A549 treated with dexamethasone at 1 μM for 4 hours (cell line): ENCODE results near the gene FLNB. TPM values are rescaled to one million over a fixed set of nuclear protein-coding genes. Genes with fewer than 3 reads are reported as not detected.

Source experiments
- total RNA-seq: library from RNA; stranded (reverse); fragments of 200-300 nt; extraction: Qiagen RNA extraction; gene quantifications from 5 replicates; pipeline ENCODE4 v1.2.3, GENCODE V29; 2022

The FLNB gene
- 305 to 409 TPM (median 403 TPM) in 5 replicates for total RNA-seq

GRCh38 chr3:58008141-58009025, at the start of gene FLNB:
Gene FLNB (plus strand): TSS chr3:58008422. CDS start chr3:58008565, 143 bp downstream.

DNA sequence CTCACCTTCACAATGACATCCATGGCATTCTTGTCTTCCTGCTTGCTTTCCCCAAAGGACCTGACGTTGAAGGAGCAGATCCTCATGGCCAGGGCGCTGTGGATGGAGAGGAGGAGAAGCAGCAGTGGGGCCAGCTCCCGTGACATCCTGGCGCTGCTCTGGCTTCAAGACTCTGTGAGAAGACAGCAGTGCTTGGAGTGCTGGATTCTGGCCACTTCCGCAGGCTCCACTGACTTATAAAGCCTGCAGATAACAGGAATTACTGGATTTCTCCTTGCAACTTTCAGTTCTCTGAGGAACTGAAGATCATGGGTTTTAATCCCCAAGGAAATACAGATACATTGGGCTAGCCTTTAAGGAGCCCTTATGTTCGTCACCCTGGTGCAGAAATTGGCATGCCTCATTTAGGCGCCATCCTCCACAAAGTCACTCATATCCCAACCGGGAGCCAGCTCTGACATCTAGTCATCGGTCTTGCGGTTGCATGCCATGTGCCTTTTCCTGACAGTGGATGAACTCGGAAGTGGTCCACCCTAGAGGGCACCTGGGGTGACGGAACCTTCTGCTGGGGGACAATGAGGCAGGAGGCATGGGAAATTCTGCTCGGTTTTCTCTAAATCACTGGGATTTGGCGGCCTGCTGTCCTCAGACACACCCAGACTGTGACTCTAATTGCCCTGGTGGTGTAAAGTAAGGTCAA, 202.7 kb downstream of the FLNB start, which contains the start of gene DNASE1L3:
TSS of gene DNASE1L3 (minus strand) at position 212 of the 700 bp plus-strand sequence. CDS start at position 146, 66 bp downstream.

Other genes with a start within 250 kb of the FLNB start
- 0.10 to 0.15 TPM (median 0.11 TPM) in 4 of 5 replicates, not detected in the other for gene DNASE1L3, start 202.6 kb downstream of the FLNB start, total RNA-seq
- 9.3 to 12.0 TPM (median 11.4 TPM) in 5 replicates for gene ABHD6, start 229.4 kb downstream of the FLNB start, total RNA-seq